Measurements from ENCODE around the gene INSYN1. TPM values are rescaled to one million over a fixed set of nuclear protein-coding genes. Genes with fewer than 3 reads are reported as not detected.

INSYN1 gene
- total and polyA plus RNA-seq, 2 donors (not counting 1 experiment from before 2014, with no cell fraction given) = not detected

DNA sequence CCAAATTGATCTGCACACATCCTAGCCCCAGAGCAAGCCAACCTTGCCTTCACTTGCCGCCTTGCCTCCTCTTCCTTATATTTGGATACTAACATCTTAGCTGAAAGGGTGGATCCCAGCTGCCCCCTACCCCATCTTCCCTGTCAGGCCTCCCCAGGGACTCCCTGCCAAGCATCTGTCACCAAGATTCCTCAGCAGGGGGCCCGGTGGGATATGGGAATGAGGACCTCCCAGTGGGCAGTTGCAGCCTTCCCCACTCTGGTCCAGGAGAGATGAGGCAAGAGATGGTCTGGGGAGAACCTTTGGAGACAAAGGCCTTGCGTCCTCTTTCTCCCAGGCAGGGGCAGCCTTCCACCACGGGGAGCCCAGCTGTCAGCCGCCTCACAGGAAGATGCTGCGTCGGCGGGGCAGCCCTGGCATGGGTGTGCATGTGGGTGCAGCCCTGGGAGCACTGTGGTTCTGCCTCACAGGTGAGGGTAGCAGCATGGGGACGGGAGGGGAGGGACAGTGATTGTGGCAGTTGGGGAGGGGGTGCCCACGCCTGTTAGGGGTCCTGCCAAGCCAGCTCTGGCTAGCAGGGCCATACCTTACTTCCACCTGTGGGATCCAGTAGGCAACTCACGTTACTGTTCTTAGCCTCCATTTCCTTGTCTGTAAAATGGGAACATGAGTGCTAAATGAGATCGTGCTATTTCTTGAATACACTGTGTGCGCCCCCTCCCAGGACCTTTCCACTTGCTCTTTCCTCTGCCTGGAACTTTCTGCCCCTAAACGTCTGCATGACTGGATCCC lies 53.7 kb downstream of the INSYN1 start:
- intact Hi-C loops (cut with micrococcal nuclease) = loop anchor here (1.0 to 2.0 kb wide), 4 partner anchors 22 to 415 kb away; no protein-coding TSS in a partner anchor
- H3K9ac ChIP-seq (ENCODE audit: low read length) = no peak overlapping the region
- H3K4me2 ChIP-seq (replicated peaks; ENCODE audit: low read depth, low read length, poor library complexity, severe bottlenecking) = no peak overlapping the region
- no peaks in the 10 kb centered on the region for H3K9me3 ChIP-seq (ENCODE audit: control extremely low read depth in 1 of 3, control insufficient read depth in 2 of 3, insufficient read depth in 1 of 3, low read length in 2 of 3)
- CTCF ChIA-PET = interaction anchor here (0.5 to 8.8 kb wide), 20 partner anchors 8 to 464 kb away, joined by 3 to 55 read pairs (median 6); partner anchors contain the start of gene NPTN
- POLR2A ChIA-PET = no interaction called here
- Mint-ChIP-seq H3K27ac (no peak overlapping the region), H3K27me3 (peaks cover 35% of the 10 kb centered on the region), H3K9me3 (ENCODE audit: insufficient read depth) (no peaks in the 10 kb centered on the region), H3K4me1 (peaks cover 9% of the 10 kb centered on the region), H3K4me3 (no peak overlapping the region)
- H3K4me1 ChIP-seq (ENCODE audit: control insufficient read depth in 2 of 2, insufficient read depth in 2 of 2, low read length in 2 of 2) = peaks cover 6 to 7% of the 10 kb centered on the region in 2 donors
- WGBS (ENCODE audit: insufficient coverage) = 75% methylated on average over 12 of the region's 14 CpGs
- H2AFZ ChIP-seq (ENCODE audit: insufficient read depth, low read depth, low read length, poor library complexity, severe bottlenecking) = no peak overlapping the region
- H3K79me2 ChIP-seq (ENCODE audit: control insufficient read depth, insufficient read depth, low read length) = no peaks in the 10 kb centered on the region
- H4K20me1 ChIP-seq (ENCODE audit: control insufficient read depth, insufficient read depth, low read length, poor library complexity, severe bottlenecking) = no peaks in the 10 kb centered on the region
- H3K4me3 ChIP-seq (ENCODE audit: control extremely low read depth in 1 of 5, extremely low read depth in 1 of 5, insufficient read depth in 1 of 5, low read depth in 2 of 5, low read length in 4 of 5) = no peak overlapping the region
- ATAC-seq (ENCODE audit: low read depth) (no peak), DNase-seq (no peak)
- no peak for TF ChIP-seq CTCF (IDR thresholded peaks at IDR 0.05)
- TF ChIP-seq EZH2 (IDR thresholded peaks at IDR 0.05; ENCODE audit: borderline replicate concordance, insufficient read depth, low read depth, low read length, poor library complexity, severe bottlenecking) = no peak
- H3K36me3 ChIP-seq (replicated peaks in 1 of 2; ENCODE audit: control extremely low read depth in 1 of 2, control insufficient read depth in 1 of 2, extremely low read depth in 1 of 2, insufficient read depth in 2 of 2, low read length in 1 of 2) = no peaks in the 10 kb centered on the region
- H3K27me3 ChIP-seq (replicated peaks in 1 of 4; ENCODE audit: control extremely low read depth in 1 of 4, control insufficient read depth in 3 of 4, insufficient read depth in 4 of 4, low read length in 3 of 4) = peaks cover 0 to 25% (median 2%) of the 10 kb centered on the region in 4 experiments
- no peak overlapping the region for H3K27ac ChIP-seq (ENCODE audit: low read length in 2 of 2)

DNA sequence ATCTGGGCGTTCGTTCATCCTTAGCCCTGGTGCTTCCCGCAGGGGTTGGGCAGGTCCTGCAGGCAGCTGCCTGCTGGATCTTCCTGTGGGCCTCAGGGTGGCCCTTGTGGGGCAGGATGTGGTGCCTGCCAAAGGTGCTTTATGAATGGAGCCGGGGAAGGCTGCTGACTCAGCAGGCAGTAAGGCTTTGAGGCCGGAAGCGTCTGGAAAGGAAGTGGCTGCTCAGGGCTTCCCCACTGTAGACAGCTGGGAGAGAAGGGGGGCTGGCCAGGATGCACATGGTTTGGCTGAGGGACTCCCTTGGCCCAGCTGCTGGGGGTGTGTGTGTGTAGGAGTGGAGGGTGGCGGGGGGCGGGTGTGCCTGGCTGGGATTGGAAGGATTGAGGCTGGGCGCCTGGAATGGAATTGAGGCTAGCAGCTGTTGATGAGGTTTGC lies 56.1 kb downstream of the INSYN1 start:
- ATAC-seq (ENCODE audit: low read depth) (peak; percentile 43), DNase-seq (peak; percentile 31)
- Mint-ChIP-seq H3K9me3 (ENCODE audit: insufficient read depth) (no peaks in the 10 kb centered on the region), H3K27ac (no peak overlapping the region), H3K4me1 (peaks cover 9% of the 10 kb centered on the region), H3K4me3 (no peak overlapping the region), H3K27me3 (peaks cover 55% of the 10 kb centered on the region)
- TF ChIP-seq EZH2 (IDR thresholded peaks at IDR 0.05; ENCODE audit: borderline replicate concordance, insufficient read depth, low read depth, low read length, poor library complexity, severe bottlenecking) (no peak), CTCF (IDR thresholded peaks at IDR 0.05) (no peak)
- Histone ChIP-seq H3K4me3 (ENCODE audit: control extremely low read depth in 1 of 5, extremely low read depth in 1 of 5, insufficient read depth in 1 of 5, low read depth in 2 of 5, low read length in 4 of 5) (no peak overlapping the region), H3K79me2 (ENCODE audit: control insufficient read depth, insufficient read depth, low read length) (no peaks in the 10 kb centered on the region), H4K20me1 (ENCODE audit: control insufficient read depth, insufficient read depth, low read length, poor library complexity, severe bottlenecking) (no peaks in the 10 kb centered on the region), H3K27me3 (replicated peaks in 1 of 4; ENCODE audit: control extremely low read depth in 1 of 4, control insufficient read depth in 3 of 4, insufficient read depth in 4 of 4, low read length in 3 of 4) (peaks cover 0 to 40% (median 6%) of the 10 kb centered on the region in 4 experiments), H3K9me3 (ENCODE audit: control extremely low read depth in 1 of 3, control insufficient read depth in 2 of 3, insufficient read depth in 1 of 3, low read length in 2 of 3) (no peaks in the 10 kb centered on the region), H3K4me2 (replicated peaks; ENCODE audit: low read depth, low read length, poor library complexity, severe bottlenecking) (peak overlapping the region; percentile 30), H3K4me1 (ENCODE audit: control insufficient read depth in 2 of 2, insufficient read depth in 2 of 2, low read length in 2 of 2) (peaks cover 6 to 7% of the 10 kb centered on the region in 2 donors), H3K27ac (ENCODE audit: low read length in 2 of 2) (no peak overlapping the region), H3K9ac (ENCODE audit: low read length) (no peak overlapping the region), H3K36me3 (replicated peaks in 1 of 2; ENCODE audit: control extremely low read depth in 1 of 2, control insufficient read depth in 1 of 2, extremely low read depth in 1 of 2, insufficient read depth in 2 of 2, low read length in 1 of 2) (no peaks in the 10 kb centered on the region), H2AFZ (ENCODE audit: insufficient read depth, low read depth, low read length, poor library complexity, severe bottlenecking) (no peak overlapping the region)
- intact Hi-C loops (cut with micrococcal nuclease) = no loop called here
- POLR2A ChIA-PET = no interaction called here
- CTCF ChIA-PET = interaction anchor here (0.7 to 8.8 kb wide), 4 partner anchors 11 to 456 kb away, joined by 4 to 55 read pairs (median 28); no protein-coding TSS in a partner anchor
- under 1% methylated on average over 7 of the region's 9 CpGs for WGBS (ENCODE audit: insufficient coverage)
